ENCODE data around the gene CP.
A peak's percentile ranks its signal among the peaks of the same experiment; 100 is the strongest.
"Not testable (repeated sequence)": the region's sequence is repeated elsewhere in the genome, so short reads cannot be mapped to it uniquely, and the experiment has no call there.

Gene CP

GRCh38 chr3:149227591-149228268 lies 6.1 kb upstream of the CP start:
- DNase-seq (ENCODE audit: low read depth): no peak

GRCh38 chr3:149226776-149227175 lies 5.1 kb upstream of the CP start:
- no peak for DNase-seq (ENCODE audit: low read depth)

GRCh38 chr3:149224736-149225594 lies 3.3 kb upstream of the CP start:
- peak; percentile 25 for DNase-seq (ENCODE audit: low read depth)

- no peak for DNase-seq (ENCODE audit: low read depth)
These were observed 1.8 kb upstream of the CP start for GRCh38 chr3:149223461-149223820.

GRCh38 chr3:149219380-149220121 lies 2.1 kb downstream of the CP start:
- DNase-seq (ENCODE audit: low read depth): not testable (repeated sequence)

- DNase-seq (ENCODE audit: low read depth): no peak
These were observed 4.3 kb downstream of the CP start for GRCh38 chr3:149217347-149217746.

- DNase-seq (ENCODE audit: low read depth): no peak
These were observed 5.3 kb downstream of the CP start for GRCh38 chr3:149216193-149216869.

- DNase-seq (ENCODE audit: low read depth): no peak
These were observed 6.1 kb downstream of the CP start for GRCh38 chr3:149215515-149215914.

- DNase-seq (ENCODE audit: low read depth): no peak
These were observed 6.9 kb downstream of the CP start for GRCh38 chr3:149214702-149215101.

- no peak for DNase-seq (ENCODE audit: low read depth)
These were observed 9.2 kb downstream of the CP start for GRCh38 chr3:149212386-149212785.

- no peak for DNase-seq (ENCODE audit: low read depth)
These were observed 12.2 kb downstream of the CP start for GRCh38 chr3:149209431-149209830.

GRCh38 chr3:149207475-149207874 lies 14.2 kb downstream of the CP start:
- DNase-seq (ENCODE audit: low read depth): no peak

- no peak for DNase-seq (ENCODE audit: low read depth)
These were observed 17.1 kb downstream of the CP start for GRCh38 chr3:149204390-149204991.

- DNase-seq (ENCODE audit: low read depth): no peak
These were observed 17.9 kb downstream of the CP start for GRCh38 chr3:149203758-149204157.

GRCh38 chr3:149199474-149199873 lies 22.2 kb downstream of the CP start:
- DNase-seq (ENCODE audit: low read depth): no peak

- DNase-seq (ENCODE audit: low read depth): no peak
These were observed 23.0 kb downstream of the CP start for GRCh38 chr3:149198611-149199010.

GRCh38 chr3:149197669-149198068 lies 24.0 kb downstream of the CP start:
- no peak for DNase-seq (ENCODE audit: low read depth)

GRCh38 chr3:149196805-149197592 lies 24.6 kb downstream of the CP start:
- DNase-seq (ENCODE audit: low read depth): not testable (repeated sequence)

- DNase-seq (ENCODE audit: low read depth): no peak
These were observed 26.4 kb downstream of the CP start for GRCh38 chr3:149195221-149195620.

- no peak for DNase-seq (ENCODE audit: low read depth)
These were observed 33.1 kb downstream of the CP start for GRCh38 chr3:149188494-149188893.

GRCh38 chr3:149186721-149187120 lies 34.9 kb downstream of the CP start:
- DNase-seq (ENCODE audit: low read depth): no peak
